Measurements from ENCODE around the gene ZBTB20. TPM values are rescaled to one million over a fixed set of nuclear protein-coding genes. Genes with fewer than 3 reads are reported as not detected.
A peak's percentile ranks its signal among the peaks of the same experiment; 100 is the strongest.

ZBTB20 gene
- total and polyA plus RNA-seq, 7 donors = 0.40 to 74.9 (median 41.7) TPM

- intact Hi-C loops (cut with DNase I) = no loop called here
- Histone ChIP-seq H3K36me3 (ENCODE audit: insufficient read depth in 1 of 2, low read depth in 1 of 2) (peaks cover 0 to 3% of the 10 kb centered on the region in 2 donors), H3K9me3 (no peaks in the 10 kb centered on the region), H3K4me3 (peak overlapping the region; percentile 10), H3K27me3 (ENCODE audit: insufficient read depth in 3 of 3, low read length in 2 of 3) (no peaks in the 10 kb centered on the region), H3K27ac (peak overlapping the region; percentile 66), H3K4me1 (peaks cover 22% of the 10 kb centered on the region)
- TF ChIP-seq CTCF (IDR thresholded peaks at IDR 0.05) = no peak
- no peak for ATAC-seq
- 3 to 15% (median 10%) methylated on average over 6 of the region's 6 CpGs for WGBS, 3 donors
- peak in 1 of 2 donors; percentile 35 for DNase-seq
Measured at GRCh38 chr3:114660124-114660523, 487.0 kb downstream of the ZBTB20 start.

- intact Hi-C loops (cut with DNase I) = no loop called here
- no peaks in the 10 kb centered on the region for H3K9me3 ChIP-seq
- peak; percentile 6 to 43 for DNase-seq
- H3K4me3 ChIP-seq = peak overlapping the region; percentile 10
- H3K27ac ChIP-seq = peak overlapping the region; percentile 66
- 63 to 74% (median 64%) methylated on average over 5 of the region's 5 CpGs for WGBS, 3 donors
- H3K36me3 ChIP-seq (ENCODE audit: insufficient read depth in 1 of 2, low read depth in 1 of 2) = peaks cover 0 to 3% of the 10 kb centered on the region in 2 donors
- ATAC-seq = peak in 3 of 4 donors; percentile 47 to 75 (median 48)
- no peak for TF ChIP-seq CTCF (IDR thresholded peaks at IDR 0.05)
- H3K4me1 ChIP-seq = peaks cover 22% of the 10 kb centered on the region
- no peaks in the 10 kb centered on the region for H3K27me3 ChIP-seq (ENCODE audit: insufficient read depth in 3 of 3, low read length in 2 of 3)
Measured at GRCh38 chr3:114659109-114660061, 487.7 kb downstream of the ZBTB20 start.

GRCh38 chr3:114651555-114651954, 495.5 kb downstream of the ZBTB20 start:
- intact Hi-C loops (cut with DNase I) = no loop called here
- H3K27ac ChIP-seq = peak overlapping the region; percentile 69
- peak in 3 of 4 donors; percentile 58 to 89 (median 68) for ATAC-seq
- DNase-seq = peak in 1 of 2 donors; percentile 38
- H3K4me1 ChIP-seq = peaks cover 32% of the 10 kb centered on the region
- WGBS, 3 donors = 30 to 60% (median 38%) methylated on average over 4 of the region's 4 CpGs
- H3K4me3 ChIP-seq = no peak overlapping the region
- H3K27me3 ChIP-seq (ENCODE audit: insufficient read depth in 3 of 3, low read length in 2 of 3) = no peaks in the 10 kb centered on the region
- TF ChIP-seq CTCF (IDR thresholded peaks at IDR 0.05) = no peak
- H3K36me3 ChIP-seq (ENCODE audit: insufficient read depth in 1 of 2, low read depth in 1 of 2) = no peaks in the 10 kb centered on the region
- peaks cover 8% of the 10 kb centered on the region for H3K9me3 ChIP-seq

- TF ChIP-seq CTCF (IDR thresholded peaks at IDR 0.05) = no peak
- peaks cover 8% of the 10 kb centered on the region for H3K9me3 ChIP-seq
- peak; percentile 35 to 75 (median 62) for ATAC-seq
- no peaks in the 10 kb centered on the region for H3K36me3 ChIP-seq (ENCODE audit: insufficient read depth in 1 of 2, low read depth in 1 of 2)
- 13 to 21% (median 16%) methylated on average over 3 of the region's 3 CpGs for WGBS, 3 donors
- no peak for DNase-seq
- intact Hi-C loops (cut with DNase I) = no loop called here
- no peaks in the 10 kb centered on the region for H3K27me3 ChIP-seq (ENCODE audit: insufficient read depth in 3 of 3, low read length in 2 of 3)
- peak overlapping the region; percentile 8 for H3K4me3 ChIP-seq
- peak overlapping the region; percentile 69 for H3K27ac ChIP-seq
- H3K4me1 ChIP-seq = peaks cover 35% of the 10 kb centered on the region
Measured at GRCh38 chr3:114650808-114651207, 496.3 kb downstream of the ZBTB20 start.

All from psoas muscle (tissue), 8 donors.